HepG2 (cell line): ENCODE data around the gene ATG4B. TPM values are rescaled to one million over a fixed set of nuclear protein-coding genes. Genes with fewer than 3 reads are reported as not detected.

ENCODE experiments used
- ETV5 ChIP-seq: IDR thresholded peaks from 2 replicates; pipeline ENCODE4 v1.6.1; 2018; ENCODE audit warnings: missing biosample characterization, missing genetic modification reagents, inconsistent platforms, borderline replicate concordance
- GABPA ChIP-seq, 2 experiments: IDR thresholded peaks; 2 replicates each; pipeline ENCODE4 v1.6.1; 2011 to 2016; ENCODE audit warnings: low read depth in 2 of 2, low read length in 1 of 2, missing biosample characterization in 1 of 2, missing genetic modification characterization in 1 of 2
- KLF16 ChIP-seq, 2 experiments: sonication (generic) in 1 of 2; formaldehyde crosslinking in 1 of 2; IDR thresholded peaks; 2 replicates each; pipeline versions ENCODE4 v1.6.1 to v1.8.0; 2016 to 2023; ENCODE audit warnings: missing genetic modification reagents in 2 of 2, missing compliant biosample characterization in 1 of 2
- KMT2A ChIP-seq: sonication (generic); formaldehyde crosslinking; IDR thresholded peaks from 2 replicates; pipeline ENCODE4 v1.4.0; 2020; ENCODE audit warnings: missing genetic modification reagents
- MLLT10 ChIP-seq: sonication (generic); formaldehyde crosslinking; IDR thresholded peaks from 2 replicates; pipeline ENCODE4 v1.4.0; 2020; ENCODE audit warnings: missing genetic modification reagents
- MTA1 ChIP-seq: sonication (generic); formaldehyde crosslinking; IDR thresholded peaks from 2 replicates; pipeline ENCODE4 v1.4.0; 2020; ENCODE audit warnings: missing genetic modification reagents, mild to moderate bottlenecking, borderline replicate concordance
- NFRKB ChIP-seq: fragments of 450-650 bp; IDR thresholded peaks from 2 replicates; pipeline ENCODE4 v1.6.1; 2017
- NONO ChIP-seq, 2 experiments: fragments of 450-650 bp in 1 of 2; sonication (generic) in 1 of 2; formaldehyde crosslinking in 1 of 2; IDR thresholded peaks in 1 of 2; conservative IDR thresholded peaks in 1 of 2; 2 replicates each; pipeline versions ENCODE4 v1.6.1 to v1.8.0; 2017 to 2022; ENCODE audit warnings: mild to moderate bottlenecking in 1 of 2, missing genetic modification reagents in 1 of 2, moderate library complexity in 1 of 2
- PITX1 ChIP-seq: sonication (generic); formaldehyde crosslinking; IDR thresholded peaks from 2 replicates; pipeline ENCODE4 v1.5.1; 2020; ENCODE audit warnings: mild to moderate bottlenecking, missing genetic modification reagents
- SMAD9 ChIP-seq: sonication (generic); formaldehyde crosslinking; IDR thresholded peaks from 2 replicates; pipeline ENCODE4 v1.5.1; 2020; ENCODE audit warnings: mild to moderate bottlenecking, missing genetic modification reagents
- STAT5B ChIP-seq: sonication (generic); formaldehyde crosslinking; IDR thresholded peaks from 2 replicates; pipeline ENCODE4 v1.4.0; 2020; ENCODE audit warnings: missing genetic modification reagents
- THAP8 ChIP-seq: sonication (generic); formaldehyde crosslinking; IDR thresholded peaks from 2 replicates; pipeline ENCODE4 v1.5.1; 2020; ENCODE audit warnings: missing genetic modification reagents, mild to moderate bottlenecking, borderline replicate concordance
- TOPORS ChIP-seq: sonication (generic); formaldehyde crosslinking; IDR thresholded peaks from 2 replicates; pipeline ENCODE4 v1.8.0; 2023; ENCODE audit warnings: mild to moderate bottlenecking, missing genetic modification reagents
- TRIM24 ChIP-seq: sonication (generic); formaldehyde crosslinking; IDR thresholded peaks from 2 replicates; pipeline ENCODE4 v1.8.0; 2022; ENCODE audit warnings: mild to moderate bottlenecking, missing genetic modification reagents
- XBP1 ChIP-seq: sonication (generic); formaldehyde crosslinking; IDR thresholded peaks from 2 replicates; pipeline ENCODE4 v1.5.0; 2020; ENCODE audit warnings: missing genetic modification reagents
- ZFP36L1 ChIP-seq: sonication (generic); formaldehyde crosslinking; IDR thresholded peaks from 2 replicates; pipeline ENCODE4 v1.8.0; 2022; ENCODE audit warnings: mild to moderate bottlenecking, missing genetic modification reagents, moderate library complexity
- ZFP41 ChIP-seq: sonication (generic); formaldehyde crosslinking; IDR thresholded peaks from 2 replicates; pipeline ENCODE4 v1.4.0; 2020; ENCODE audit warnings: mild to moderate bottlenecking, missing genetic modification reagents, borderline replicate concordance
- ZNF143 ChIP-seq: sonication (generic); formaldehyde crosslinking; IDR thresholded peaks from 2 replicates; pipeline ENCODE4 v1.4.0; 2020; ENCODE audit warnings: missing genetic modification reagents
- ZNF274 ChIP-seq: sonication (generic); formaldehyde crosslinking; IDR thresholded peaks from 2 replicates; pipeline ENCODE4 v1.5.1; 2020; ENCODE audit warnings: mild to moderate bottlenecking, missing genetic modification reagents
- ZNF674 ChIP-seq: sonication (generic); formaldehyde crosslinking; IDR thresholded peaks from 2 replicates; pipeline ENCODE4 v1.5.0; 2020; ENCODE audit warnings: low read depth, mild to moderate bottlenecking, missing genetic modification reagents
- ZNF740 ChIP-seq: sonication (generic); formaldehyde crosslinking; IDR thresholded peaks from 2 replicates; pipeline ENCODE4 v1.4.0; 2020; ENCODE audit warnings: missing genetic modification reagents
- ZNF841 ChIP-seq: sonication (generic); formaldehyde crosslinking; IDR thresholded peaks from 2 replicates; pipeline ENCODE4 v1.8.1; 2023; ENCODE audit warnings: missing genetic modification reagents, borderline replicate concordance
- ZNF878 ChIP-seq: sonication (generic); formaldehyde crosslinking; IDR thresholded peaks from 2 replicates; pipeline ENCODE4 v1.8.1; 2023; ENCODE audit warnings: mild to moderate bottlenecking, missing genetic modification reagents, moderate library complexity
- ZSCAN12 ChIP-seq: sonication (generic); formaldehyde crosslinking; IDR thresholded peaks from 2 replicates; pipeline ENCODE4 v1.9.0; 2021; ENCODE audit warnings: mild to moderate bottlenecking, missing genetic modification reagents
- polyA plus RNA-seq, 8 experiments: library from polyadenylated mRNA; depleted of rRNA in 3 of 8; stranded (reverse) in 7 of 8; unstranded in 1 of 8; fragments of >200 nt; fragmentation: Illumina TruSeq in 4 of 8; extraction: Trizol in 4 of 8; gene quantifications; 2 replicates each; pipeline versions ENCODE4 v1.2.1 to v1.2.3, GENCODE V29; 2011 to 2016; ENCODE audit warnings: low read depth in 4 of 8, missing spikeins in 1 of 8, mixed read lengths in 1 of 8; ENCODE audit not compliant: insufficient read depth in 1 of 8
- total RNA-seq, 5 experiments: library from RNA; depleted of rRNA; stranded (reverse); fragments of >200 nt; fragmentation: Illumina TruSeq; extraction: Trizol; gene quantifications; 2 replicates each; pipeline ENCODE4 v1.2.3, GENCODE V29; 2016; ENCODE audit warnings: low read depth in 1 of 5
- TF ChIP-seq, protein P1 (sequence below): sonication (generic); formaldehyde crosslinking; IDR thresholded peaks from 2 replicates; pipeline ENCODE4 v1.8.0; 2022; ENCODE audit warnings: mild to moderate bottlenecking, missing genetic modification reagents; ENCODE audit not compliant: insufficient replicate concordance

The ATG4B gene
- total and polyA plus RNA-seq, 2 of the 13 experiments (the other 11 are each of a cell fraction or from before 2014, with no cell fraction given) = 95.5 to 239 TPM

DNA sequence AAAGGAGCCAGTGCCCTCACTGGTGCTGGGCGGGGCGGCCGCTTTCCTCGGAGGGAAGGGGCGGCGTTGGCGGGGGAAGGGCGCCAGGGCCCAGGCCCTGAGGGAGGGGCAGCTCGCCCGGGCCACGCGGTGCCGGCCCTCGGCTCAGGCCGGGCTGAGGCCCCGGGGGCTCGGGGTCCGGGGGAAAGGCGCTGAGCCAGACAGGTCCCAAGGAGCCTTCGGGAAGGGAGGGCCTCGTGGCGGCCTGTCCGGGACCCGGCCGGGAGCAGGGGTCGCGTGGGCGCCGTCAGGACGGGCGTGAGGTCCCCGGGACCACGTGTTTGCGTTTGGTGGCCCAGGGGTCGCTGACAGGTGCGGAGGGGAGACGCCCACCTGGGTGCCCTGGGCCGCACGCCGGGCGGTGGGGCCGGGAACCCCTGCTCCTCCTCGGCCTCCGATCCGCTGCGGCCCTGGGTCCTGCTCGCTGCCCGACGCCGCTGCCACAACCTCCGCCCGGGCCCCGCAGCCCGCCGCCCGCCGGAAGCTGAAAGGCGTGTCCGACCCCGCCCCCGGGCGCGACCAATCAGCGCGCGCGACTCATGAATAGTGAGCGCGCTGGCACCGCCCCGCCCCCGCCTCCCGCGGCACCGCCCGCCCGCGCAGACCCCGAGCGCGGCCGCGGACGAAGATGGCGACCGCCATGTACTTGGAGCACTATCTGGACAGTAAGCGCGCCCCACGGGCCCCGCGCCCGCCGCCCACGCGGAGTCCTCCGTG lies 64.1 kb downstream of the ATG4B start, which contains the start of gene ING5 (continued):
- TF ChIP-seq THAP8 (CRISPR knock-in tag) (peak; percentile 86), NONO (IDR thresholded peaks at IDR 0.05) (no peak), NONO (CRISPR knock-in tag; conservative IDR thresholded peaks at IDR 0.05) (peak; percentile 94), GABPA (IDR thresholded peaks at IDR 0.05; ENCODE audit: low read depth, low read length) (peak; percentile 77), GABPA (CRISPR knock-in tag; IDR thresholded peaks at IDR 0.05; ENCODE audit: low read depth) (peak; percentile 37), MLLT10 (CRISPR knock-in tag) (no peak), XBP1 (CRISPR knock-in tag) (0 out of 2 replicates have a peak, but pooled peaks have one; percentile 35), ZNF740 (no peak; the same call in 1 of the 2 replicates), STAT5B (CRISPR knock-in tag) (no peak; the same call in 1 of the 2 replicates), ETV5 (CRISPR knock-in tag) (peak; percentile 32; the same call in 1 of the 2 replicates), TOPORS (CRISPR knock-in tag) (no peak), MTA1 (peak; percentile 51; the same call in 1 of the 2 replicates), ZNF274 (CRISPR knock-in tag) (peak; percentile 69), TRIM24 (CRISPR knock-in tag) (no peak), ZNF674 (CRISPR knock-in tag) (no peak; the same call in 1 of the 2 replicates), PITX1 (CRISPR knock-in tag) (0 out of 2 replicates have a peak, but pooled peaks have one; percentile 11), ZNF878 (peak; percentile 70; the same call in 1 of the 2 replicates), KLF16 (CRISPR knock-in tag; IDR thresholded peaks at IDR 0.05) (peak in 1 of 2 experiments; percentile 78; a peak in 2 of 4 replicates), NFRKB (no peak), ZSCAN12 (CRISPR knock-in tag) (peak; percentile 90), SMAD9 (CRISPR knock-in tag) (no peak), ZFP41 (0 out of 2 replicates have a peak, but pooled peaks have one; percentile 30), KMT2A (CRISPR knock-in tag) (peak; percentile 78), ZNF143 (CRISPR knock-in tag) (peak; percentile 40), ZNF841 (CRISPR knock-in tag) (no peak), ZFP36L1 (CRISPR knock-in tag) (peak; percentile 40; the same call in 1 of the 2 replicates)
- TF ChIP-seq, protein P1, sequence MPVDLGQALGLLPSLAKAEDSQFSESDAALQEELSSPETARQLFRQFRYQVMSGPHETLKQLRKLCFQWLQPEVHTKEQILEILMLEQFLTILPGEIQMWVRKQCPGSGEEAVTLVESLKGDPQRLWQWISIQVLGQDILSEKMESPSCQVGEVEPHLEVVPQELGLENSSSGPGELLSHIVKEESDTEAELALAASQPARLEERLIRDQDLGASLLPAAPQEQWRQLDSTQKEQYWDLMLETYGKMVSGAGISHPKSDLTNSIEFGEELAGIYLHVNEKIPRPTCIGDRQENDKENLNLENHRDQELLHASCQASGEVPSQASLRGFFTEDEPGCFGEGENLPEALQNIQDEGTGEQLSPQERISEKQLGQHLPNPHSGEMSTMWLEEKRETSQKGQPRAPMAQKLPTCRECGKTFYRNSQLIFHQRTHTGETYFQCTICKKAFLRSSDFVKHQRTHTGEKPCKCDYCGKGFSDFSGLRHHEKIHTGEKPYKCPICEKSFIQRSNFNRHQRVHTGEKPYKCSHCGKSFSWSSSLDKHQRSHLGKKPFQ (CRISPR knock-in tag) = peak; percentile 88
